K562 treated with DMSO at 1 percent for 12 hours (cell line): ENCODE results near the gene SETMAR. TPM values are rescaled to one million over a fixed set of nuclear protein-coding genes. Genes with fewer than 3 reads are reported as not detected.

Experiments
- total RNA-seq: library from RNA; unstranded; fragments of 300-600 nt; gene quantifications from 2 replicates; pipeline ENCODE4 v1.2.3, GENCODE V29; 2022; ENCODE audit not compliant: insufficient read depth

SETMAR gene
- 6.3 and 9.0 TPM in 2 replicates for total RNA-seq

GRCh38 chr3:4303187-4304123 is at the start of gene SETMAR:
SETMAR (plus strand) TSS chr3:4303369; CDS start chr3:4303371, 2 bp downstream.

Other genes starting within 250 kb of the SETMAR start
- gene SUMF1, start 163.9 kb downstream of the SETMAR start, total RNA-seq = 5.2 and 6.4 TPM in 2 replicates
- gene ITPR1, start 190.0 kb downstream of the SETMAR start, total RNA-seq = 12.2 and 27.5 TPM in 2 replicates